Spleen (tissue), 7 donors: ENCODE data around the gene MYO3B.

Experiments used
- CTCF ChIP-seq, 11 experiments: fragments of 200-600 bp in 7 of 11; fragments of 450-650 bp in 4 of 11; sonication (generic) in 4 of 11; IDR thresholded peaks in 8 of 11; conservative IDR thresholded peaks in 3 of 11; 1 replicate in 7 of 11; 2 replicates in 4 of 11; pipeline versions ENCODE4 v1.4.0 to v1.8.0; 2016 to 2021; ENCODE audit warnings: antibody characterized with exemption in 11 of 11, inconsistent platforms in 4 of 11, mild to moderate bottlenecking in 1 of 11
- POLR2A ChIP-seq, 3 donors: fragments of 450-650 bp; IDR thresholded peaks; one replicate each; pipeline ENCODE4 v1.5.1; 2017; ENCODE audit warnings: antibody characterized with exemption in 3 of 3, mild to moderate bottlenecking in 1 of 3
- donor health status: DM: no; HTN: no; CAD: no; lungs with moderate emphysema.
- donor health status: DM: no; HTN: no; CAD: no.
- donor health status: DM: no; HTN: no; CAD: no.

DNA sequence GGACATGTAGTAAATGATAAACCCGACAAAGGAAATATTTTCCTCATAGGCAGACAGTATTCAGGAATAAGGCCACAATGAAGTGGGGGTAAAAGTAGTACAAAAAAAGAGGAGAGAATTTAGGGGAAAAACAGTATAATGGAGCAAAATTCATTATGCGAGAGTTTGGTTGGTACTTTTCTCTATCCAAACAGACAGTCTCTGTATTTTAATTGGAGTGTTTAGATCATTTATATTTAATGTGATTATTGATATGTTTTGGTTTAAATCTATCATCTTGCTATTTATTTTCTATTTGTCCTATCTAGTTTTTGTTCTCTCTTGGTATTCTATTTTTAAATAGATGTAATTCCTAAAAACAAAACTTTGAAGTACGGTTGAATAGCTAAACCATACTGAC, 366.9 kb downstream of the MYO3B start:
- TF ChIP-seq CTCF (IDR thresholded peaks at IDR 0.05 in 8 of 11, conservative IDR thresholded peaks at IDR 0.05 in 3 of 11) (no peak), POLR2A (IDR thresholded peaks at IDR 0.05) (no peak)
